Panc1 (cell line): ENCODE data around the gene CEACAM5. TPM values are rescaled to one million over a fixed set of nuclear protein-coding genes. Genes with fewer than 3 reads are reported as not detected.

Experiments
- ATAC-seq: fragments of 200-7000 bp; cut with Tn5 transposase; 2 replicates; pipeline ENCODE4 v1.9.1; 2020; ENCODE audit warnings: mild to moderate bottlenecking, moderate library complexity
- BruUV-seq: library from RNA; stranded (reverse); fragments of 400-500 nt; replicated peaks from 2 replicates; lab custom pipeline; 2021; lab: Mats Ljungman, UMichigan
- CTCF ChIA-PET: fragments of 300-600 bp; sonication (Branson Sonifier 250); formaldehyde crosslinking; loops from one replicate; lab custom pipeline; 2022; ENCODE audit warnings: antibody characterized with exemption; lab: Charles Lee
- POLR2A ChIA-PET: fragments of 300-600 bp; sonication (Branson Sonifier 250); formaldehyde crosslinking; loops from one replicate; lab custom pipeline; 2022; ENCODE audit warnings: antibody characterized with exemption; lab: Charles Lee
- DNase-seq: peaks from one replicate; pipeline ENCODE4 v3.0.0-alpha.2; 2010; ENCODE audit warnings: low read depth, low spot score
- H3K27ac ChIP-seq: 2 replicates; pipeline ENCODE4 v1.5.1; 2011; ENCODE audit warnings: mild to moderate bottlenecking, low read length, inconsistent platforms
- H3K27me3 ChIP-seq: fragments of 200-500 bp; sonication (Bioruptor generic); 2 replicates; pipeline ENCODE4 v1.6.0; 2014; ENCODE audit warnings: low read length, inconsistent platforms; ENCODE audit not compliant: control insufficient read depth, insufficient read depth
- H3K36me3 ChIP-seq: fragments of 200-500 bp; sonication (Bioruptor generic); 2 replicates; pipeline ENCODE4 v1.5.1; 2014; ENCODE audit warnings: inconsistent platforms, mild to moderate bottlenecking, low read length, moderate library complexity; ENCODE audit not compliant: control insufficient read depth, insufficient read depth
- H3K4me1 ChIP-seq: 2 replicates; pipeline ENCODE4 v1.5.1; 2011; ENCODE audit warnings: inconsistent platforms, mild to moderate bottlenecking, low read length, moderate library complexity; ENCODE audit not compliant: control insufficient read depth, insufficient read depth
- H3K4me3 ChIP-seq, 2 experiments: 2 replicates each; pipeline ENCODE4 v1.5.1; 2011 to 2012; ENCODE audit warnings: low read depth in 2 of 2, low read length in 2 of 2, mild to moderate bottlenecking in 2 of 2, inconsistent platforms in 1 of 2, moderate library complexity in 1 of 2
- H3K9me3 ChIP-seq: fragments of 200-500 bp; sonication (Bioruptor generic); 2 replicates; pipeline ENCODE4 v1.5.1; 2014; ENCODE audit warnings: low read depth, mild to moderate bottlenecking, inconsistent platforms, low read length, moderate library complexity; ENCODE audit not compliant: control insufficient read depth, insufficient read depth
- CTCF ChIP-seq: fragments of 450-650 bp; IDR thresholded peaks from 2 replicates; pipeline ENCODE4 v1.5.1; 2017; ENCODE audit warnings: mild to moderate bottlenecking
- POLR2AphosphoS5 ChIP-seq: IDR thresholded peaks from 2 replicates; pipeline ENCODE4 v1.6.1; 2012; ENCODE audit warnings: mild to moderate bottlenecking, low read depth, low read length, moderate library complexity
- REST ChIP-seq, 2 experiments: IDR thresholded peaks; 2 replicates each; pipeline ENCODE4 v1.6.1; 2011 to 2012; ENCODE audit warnings: low read depth in 2 of 2, control low read depth in 1 of 2, low read length in 1 of 2, mild to moderate bottlenecking in 1 of 2, moderate library complexity in 1 of 2; ENCODE audit not compliant: insufficient read depth in 1 of 2
- SIN3A ChIP-seq: IDR thresholded peaks from 2 replicates; pipeline ENCODE4 v1.6.1; 2012; ENCODE audit warnings: low read depth, mild to moderate bottlenecking, low read length, moderate library complexity, borderline replicate concordance; ENCODE audit not compliant: insufficient read depth
- TCF7L2 ChIP-seq: IDR thresholded peaks from 2 replicates; pipeline ENCODE4 v1.6.1; 2011; ENCODE audit warnings: mild to moderate bottlenecking, low read depth, low read length, inconsistent platforms
- in situ Hi-C: cut with HindIII; loops from 2 replicates; pipeline ENCODE4 v1.10.0; 2016; ENCODE audit warnings: low sequenced_read_pairs, low pct_unique_long_range_greater_than_20kb
- intact Hi-C: fragments of 100-400 bp; cut with micrococcal nuclease; formaldehyde crosslinking; loops from one replicate; pipeline ENCODE4 v1.10.0; 2022; ENCODE audit not compliant: unreplicated experiment
- total RNA-seq: library from RNA; stranded (reverse); gene quantifications from one replicate; pipeline ENCODE4 v1.2.1, GENCODE V29; 2021; ENCODE audit not compliant: unreplicated experiment

CEACAM5 gene
- total RNA-seq, 1 experiment from 2014 or later: 0.51 TPM

- intact Hi-C loops: no loop called here
- Histone ChIP-seq H3K27me3 (no peaks in the 10 kb centered on the region; the same call in 1 of the 2 replicates), H3K27ac (no peak overlapping the region), H3K4me3 (no peak overlapping the region), H3K9me3 (no peaks in the 10 kb centered on the region), H3K36me3 (no peaks in the 10 kb centered on the region), H3K4me1 (no peaks in the 10 kb centered on the region)
- POLR2A ChIA-PET: no interaction called here
- in situ Hi-C loops: no loop called here
- no peak for TF ChIP-seq CTCF
- no peak for TF ChIP-seq REST (IDR thresholded peaks at IDR 0.05; ENCODE audit: insufficient read depth in 1 of 2, low read depth in 2 of 2, low read length in 1 of 2)
- TF ChIP-seq POLR2AphosphoS5: no peak
- no peak for TF ChIP-seq TCF7L2
- TF ChIP-seq SIN3A: no peak
- BruUV-seq: no TSS peak
- DNase-seq (no peak), ATAC-seq (no peak)
- CTCF ChIA-PET: no interaction called here
Measured at GRCh38 chr19:41697198-41697855, 11.1 kb upstream of the CEACAM5 start.

- H3K27me3 ChIP-seq: no peaks in the 10 kb centered on the region; the same call in 1 of the 2 replicates
- POLR2A ChIA-PET: interaction anchor here (0.6 kb wide), 1 partner anchor 77 kb away, joined by 4 read pairs; no protein-coding TSS in a partner anchor
- BruUV-seq: no TSS peak
- no peaks in the 10 kb centered on the region for H3K4me1 ChIP-seq
- in situ Hi-C loops (no loop called here), intact Hi-C loops (no loop called here)
- H3K9me3 ChIP-seq: no peaks in the 10 kb centered on the region
- H3K27ac ChIP-seq: no peak overlapping the region
- no peak for TF ChIP-seq SIN3A
- no peak for TF ChIP-seq REST (IDR thresholded peaks at IDR 0.05; ENCODE audit: insufficient read depth in 1 of 2, low read depth in 2 of 2, low read length in 1 of 2)
- TF ChIP-seq TCF7L2: no peak
- TF ChIP-seq CTCF: no peak
- no peak for TF ChIP-seq POLR2AphosphoS5
- DNase-seq (no peak), ATAC-seq (no peak)
- H3K4me3 ChIP-seq: no peak overlapping the region
- H3K36me3 ChIP-seq: no peaks in the 10 kb centered on the region
- CTCF ChIA-PET: interaction anchor here (0.6 to 1.3 kb wide), 2 partner anchors 8 to 57 kb away, joined by 3 to 17 read pairs; no protein-coding TSS in a partner anchor
Measured at GRCh38 chr19:41698746-41699230, 9.6 kb upstream of the CEACAM5 start.
